ENCODE data around the gene RAB30. TPM values are rescaled to one million over a fixed set of nuclear protein-coding genes. Genes with fewer than 3 reads are reported as not detected.

RAB30 gene
- total and polyA plus RNA-seq, 7 donors: 6.0 to 29.9 (median 24.0) TPM

DNA sequence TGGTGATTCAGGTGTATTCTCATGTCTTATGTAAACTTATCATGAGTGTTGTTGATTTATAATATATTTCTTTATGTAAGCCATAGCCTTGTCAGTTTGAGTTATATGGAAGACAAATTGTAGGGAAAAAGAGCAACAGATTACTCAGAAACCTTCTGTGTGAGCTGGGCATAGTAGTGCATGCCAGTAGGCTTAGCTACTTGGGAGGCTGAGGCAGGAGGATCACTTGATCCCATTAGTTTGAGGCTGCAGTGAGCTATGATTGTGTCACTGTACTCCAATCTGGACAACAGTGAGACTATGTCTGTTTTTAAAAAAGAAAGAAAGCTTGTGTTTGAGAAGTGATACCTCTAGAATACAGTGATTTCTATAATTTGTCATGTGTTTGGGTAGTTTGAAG is 2.2 kb upstream of the RAB30 start:
- H3K27ac ChIP-seq: peak overlapping the region in 1 of 4 donors; percentile 91

DNA sequence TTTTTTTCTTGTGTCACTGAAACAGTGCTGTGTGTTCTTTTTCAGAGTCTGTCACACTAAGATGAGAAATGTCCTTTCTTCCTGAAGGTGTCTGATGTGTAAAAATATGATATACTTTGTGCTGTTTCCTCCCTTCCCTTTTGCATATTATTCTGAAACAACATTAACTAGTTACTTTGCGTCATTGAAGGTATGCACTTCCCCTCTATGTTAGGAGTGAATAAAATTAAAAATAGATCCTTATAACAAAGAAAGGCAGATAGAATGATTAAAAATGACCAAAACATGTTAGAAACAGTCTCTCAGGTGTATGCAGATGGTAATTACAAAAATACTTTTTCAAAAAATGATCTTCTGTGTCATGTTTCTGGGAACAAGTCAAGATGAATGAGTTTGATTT is 1.6 kb upstream of the RAB30 start:
- H3K9me3 ChIP-seq: no peaks in the 10 kb centered on the region
- H3K4me3 ChIP-seq: peak overlapping the region in 3 of 4 donors; percentile 62 to 71 (median 67)
- TF ChIP-seq POLR2AphosphoS5 (IDR thresholded peaks at IDR 0.05): no peak
- no peak for TF ChIP-seq POLR2A (IDR thresholded peaks at IDR 0.05)
- TF ChIP-seq EP300 (IDR thresholded peaks at IDR 0.05): no peak
- TF ChIP-seq, protein P1, sequence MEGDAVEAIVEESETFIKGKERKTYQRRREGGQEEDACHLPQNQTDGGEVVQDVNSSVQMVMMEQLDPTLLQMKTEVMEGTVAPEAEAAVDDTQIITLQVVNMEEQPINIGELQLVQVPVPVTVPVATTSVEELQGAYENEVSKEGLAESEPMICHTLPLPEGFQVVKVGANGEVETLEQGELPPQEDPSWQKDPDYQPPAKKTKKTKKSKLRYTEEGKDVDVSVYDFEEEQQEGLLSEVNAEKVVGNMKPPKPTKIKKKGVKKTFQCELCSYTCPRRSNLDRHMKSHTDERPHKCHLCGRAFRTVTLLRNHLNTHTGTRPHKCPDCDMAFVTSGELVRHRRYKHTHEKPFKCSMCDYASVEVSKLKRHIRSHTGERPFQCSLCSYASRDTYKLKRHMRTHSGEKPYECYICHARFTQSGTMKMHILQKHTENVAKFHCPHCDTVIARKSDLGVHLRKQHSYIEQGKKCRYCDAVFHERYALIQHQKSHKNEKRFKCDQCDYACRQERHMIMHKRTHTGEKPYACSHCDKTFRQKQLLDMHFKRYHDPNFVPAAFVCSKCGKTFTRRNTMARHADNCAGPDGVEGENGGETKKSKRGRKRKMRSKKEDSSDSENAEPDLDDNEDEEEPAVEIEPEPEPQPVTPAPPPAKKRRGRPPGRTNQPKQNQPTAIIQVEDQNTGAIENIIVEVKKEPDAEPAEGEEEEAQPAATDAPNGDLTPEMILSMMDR (IDR thresholded peaks at IDR 0.05): no peak
- 48 to 82% methylated on average over 1 of the region's 1 CpG for WGBS, 2 donors
- DNase-seq: no peak
- H3K27me3 ChIP-seq: no peaks in the 10 kb centered on the region
- H3K27ac ChIP-seq: peak overlapping the region; percentile 91 to 95 (median 92)
- peaks cover 0 to 41% (median 38%) of the 10 kb centered on the region in 4 donors for H3K4me1 ChIP-seq
- H3K36me3 ChIP-seq: peaks cover 0 to 30% (median 1%) of the 10 kb centered on the region in 4 donors
- intact Hi-C loops (cut with DNase I): loop anchor here (5.0 kb wide), 5 partner anchors 81 to 214 kb away; partner anchors contain the start of genes ANKRD42, CCDC90B, DDIAS and PRCP

More for the DNA sequence above, 2.2 kb upstream of the RAB30 start:
- peaks cover 0 to 35% (median 33%) of the 10 kb centered on the region in 4 donors for H3K4me1 ChIP-seq
- H3K27me3 ChIP-seq: no peaks in the 10 kb centered on the region
- no peaks in the 10 kb centered on the region for H3K9me3 ChIP-seq
- intact Hi-C loops (cut with DNase I): loop anchor here (5.0 kb wide), 5 partner anchors 82 to 213 kb away; partner anchors contain the start of genes ANKRD42, CCDC90B, DDIAS and PRCP
- no peak overlapping the region for H3K4me3 ChIP-seq
- peaks cover 0 to 30% (median 1%) of the 10 kb centered on the region in 4 donors for H3K36me3 ChIP-seq
- TF ChIP-seq, protein P1 (IDR thresholded peaks at IDR 0.05): no peak
- TF ChIP-seq EP300 (IDR thresholded peaks at IDR 0.05) (no peak), POLR2A (IDR thresholded peaks at IDR 0.05) (no peak), POLR2AphosphoS5 (IDR thresholded peaks at IDR 0.05) (no peak)
- DNase-seq: no peak

DNA sequence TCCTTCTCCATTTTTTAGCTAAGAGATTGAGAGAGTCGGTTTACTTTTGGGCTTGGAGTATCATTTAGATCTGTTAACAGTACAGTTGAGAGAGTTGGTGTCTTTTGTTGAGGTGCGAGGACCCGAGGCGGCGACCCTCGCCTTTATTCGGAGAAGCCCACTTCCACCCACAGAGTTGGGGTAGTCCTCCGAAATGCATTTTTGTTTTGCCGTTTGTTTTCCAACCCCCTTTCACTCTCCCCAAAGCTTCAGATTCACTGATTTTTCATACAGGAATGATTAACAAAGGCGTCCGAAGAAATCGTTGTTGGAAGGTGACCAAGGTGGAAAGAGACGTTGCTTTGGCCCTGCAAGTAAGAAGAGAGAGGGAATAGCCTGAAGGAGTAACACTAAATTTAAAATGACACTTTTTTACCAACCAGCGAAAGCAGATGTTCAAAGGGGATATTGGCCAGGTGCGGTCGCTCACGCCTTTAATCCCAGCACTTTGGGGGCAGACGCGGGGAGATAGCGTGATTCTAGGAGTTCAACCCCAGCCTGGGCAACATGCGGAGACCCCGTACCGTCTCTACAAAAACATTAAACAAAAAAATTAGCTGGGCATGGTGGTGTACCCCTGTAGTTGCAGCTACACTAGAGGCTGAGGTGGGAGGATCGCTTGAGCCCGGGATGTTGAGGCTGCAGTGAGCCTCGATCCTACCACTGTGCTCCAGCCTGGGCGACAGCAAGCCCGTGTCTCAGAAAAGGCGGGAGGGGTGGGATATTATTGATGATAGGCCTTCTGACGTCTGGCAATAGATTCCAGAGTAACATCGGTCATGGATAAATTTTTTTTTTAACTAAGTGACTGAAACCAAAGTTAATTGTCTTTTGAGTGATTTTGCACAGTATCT is 899 bp upstream of the RAB30 start:
- WGBS, 2 donors: 7 to 14% methylated on average over 31 of the region's 31 CpGs
- intact Hi-C loops (cut with DNase I): loop anchor here (1.0 to 5.0 kb wide), 6 partner anchors 80 to 215 kb away; partner anchors contain the start of genes ANKRD42, CCDC90B, DDIAS and PRCP
- TF ChIP-seq, protein P1 (IDR thresholded peaks at IDR 0.05): no peak
- TF ChIP-seq EP300 (IDR thresholded peaks at IDR 0.05): peak in 1 of 4 donors; percentile 3
- Histone ChIP-seq H3K27me3 (no peaks in the 10 kb centered on the region), H3K4me3 (peak overlapping the region; percentile 62 to 75 (median 69)), H3K4me1 (peaks cover 0 to 46% (median 40%) of the 10 kb centered on the region in 4 donors), H3K9me3 (no peaks in the 10 kb centered on the region), H3K36me3 (peaks cover 0 to 28% (median 1%) of the 10 kb centered on the region in 4 donors), H3K27ac (peak overlapping the region; percentile 91 to 95 (median 92))
- no peak for DNase-seq

DNA sequence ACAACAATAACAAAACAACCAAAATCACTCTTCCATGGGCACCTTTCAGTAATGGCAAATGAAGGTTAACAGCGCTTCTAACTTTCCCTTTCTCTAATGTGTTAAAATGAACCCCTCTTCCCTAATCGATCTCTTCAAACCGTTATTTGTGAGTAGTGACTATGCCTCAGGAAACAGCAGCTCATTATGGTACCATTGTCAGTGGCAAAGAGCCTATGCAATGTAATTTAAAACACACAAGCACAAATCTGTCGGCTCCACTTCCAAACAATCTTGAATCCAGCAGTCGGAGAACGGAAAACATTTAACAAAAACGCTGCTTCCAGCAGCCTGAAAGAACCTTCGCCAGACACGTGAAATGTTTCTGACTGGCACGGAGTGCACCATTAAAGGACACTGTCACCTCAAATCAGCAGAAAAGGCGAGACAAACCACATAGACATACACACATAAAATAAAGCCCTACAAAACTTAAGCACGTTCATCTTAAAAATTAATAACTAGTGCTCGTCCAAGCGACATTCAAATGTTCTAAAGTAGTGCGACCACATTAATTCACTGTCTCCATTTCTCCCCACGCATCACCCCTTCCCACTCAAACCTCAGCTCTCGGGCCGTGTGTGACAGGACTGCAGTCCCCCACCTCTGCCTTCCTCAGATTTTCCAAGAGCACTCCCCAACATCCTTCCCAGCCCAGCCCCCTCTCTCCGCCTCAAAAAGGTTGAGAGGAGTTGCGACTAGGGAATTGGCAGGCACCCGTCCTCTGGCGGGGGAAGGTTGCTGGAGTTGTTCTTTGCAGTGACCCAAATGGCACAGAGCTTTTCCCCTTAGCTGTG is 748 bp downstream of the RAB30 start:
- Histone ChIP-seq H3K4me1 (peaks cover 0 to 46% (median 40%) of the 10 kb centered on the region in 4 donors), H3K36me3 (peaks cover 0 to 20% (median 1%) of the 10 kb centered on the region in 4 donors), H3K4me3 (peak overlapping the region; percentile 62 to 75 (median 69)), H3K27me3 (no peaks in the 10 kb centered on the region), H3K27ac (peak overlapping the region; percentile 91 to 95 (median 92)), H3K9me3 (no peaks in the 10 kb centered on the region)
- peak; percentile 85 for DNase-seq
- TF ChIP-seq EP300 (IDR thresholded peaks at IDR 0.05) (no peak), POLR2AphosphoS5 (IDR thresholded peaks at IDR 0.05) (peak in 1 of 4 donors; percentile 4)
- intact Hi-C loops (cut with DNase I): loop anchor here (1.0 to 5.0 kb wide), 6 partner anchors 37 to 216 kb away; partner anchors contain the start of genes ANKRD42, CCDC90B, DDIAS and PRCP
- 1% methylated on average over 22 of the region's 22 CpGs for WGBS, 2 donors
